ENCODE results near the gene CD3D. TPM values are rescaled to one million over a fixed set of nuclear protein-coding genes. Genes with fewer than 3 reads are reported as not detected.

CD3D gene
- total and polyA plus RNA-seq, 2 donors (not counting 1 experiment from before 2014, with no cell fraction given) = 0.79 to 1.7 TPM

GRCh38 chr11:118343981-118344515 lies 1.5 kb upstream of the CD3D start, which contains the start of gene CD3G:
Gene CD3G, plus strand, starts transcription at chr11:118344344. Its CDS starts 80 bp downstream, at chr11:118344424.
- ATAC-seq (ENCODE audit: low read depth) = no peak
- DNase-seq = no peak
- no peak within 1 kb of the TSS for H3K27ac ChIP-seq (ENCODE audit: low read length in 2 of 2)

GRCh38 chr11:118343248-118343647 lies 743 bp upstream of the CD3D start:
- H2AFZ ChIP-seq (ENCODE audit: insufficient read depth, low read depth, low read length, poor library complexity, severe bottlenecking) = no peak overlapping the region

More at GRCh38 chr11:118343981-118344515, 1.5 kb upstream of the CD3D start, which contains the start of gene CD3G:
- Mint-ChIP-seq H3K4me1 (peaks cover 4% of the 10 kb centered on the region), H3K27ac (no peak within 1 kb of the TSS), H3K27me3 (peaks cover 19% of the 10 kb centered on the region), H3K9me3 (ENCODE audit: insufficient read depth) (no peaks in the 10 kb centered on the region), H3K4me3 (no peak within 1 kb of the TSS)
- no peak within 1 kb of the TSS for H2AFZ ChIP-seq (ENCODE audit: insufficient read depth, low read depth, low read length, poor library complexity, severe bottlenecking)
- peaks cover 0 to 4% (median under 1%) of the 10 kb centered on the region in 4 experiments for H3K27me3 ChIP-seq (replicated peaks in 1 of 4; ENCODE audit: control extremely low read depth in 1 of 4, control insufficient read depth in 3 of 4, insufficient read depth in 4 of 4, low read length in 3 of 4)
- no peaks in the 10 kb centered on the region for H3K9me3 ChIP-seq (ENCODE audit: control extremely low read depth in 1 of 3, control insufficient read depth in 2 of 3, insufficient read depth in 1 of 3, low read length in 2 of 3)
- 93% methylated on average over 6 of the region's 6 CpGs for WGBS (ENCODE audit: insufficient coverage)
- H3K9ac ChIP-seq (ENCODE audit: low read length) = no peak within 1 kb of the TSS
- peaks cover 0 to under 1% of the 10 kb centered on the region in 2 donors for H3K4me1 ChIP-seq (ENCODE audit: control insufficient read depth in 2 of 2, insufficient read depth in 2 of 2, low read length in 2 of 2)
- CTCF ChIA-PET = no interaction called here
- no peaks in the 10 kb centered on the region for H3K36me3 ChIP-seq (replicated peaks in 1 of 2; ENCODE audit: control extremely low read depth in 1 of 2, control insufficient read depth in 1 of 2, extremely low read depth in 1 of 2, insufficient read depth in 2 of 2, low read length in 1 of 2)
- no peaks in the 10 kb centered on the region for H3K79me2 ChIP-seq (ENCODE audit: control insufficient read depth, insufficient read depth, low read length)
- no peak within 1 kb of the TSS for H3K4me2 ChIP-seq (replicated peaks; ENCODE audit: low read depth, low read length, poor library complexity, severe bottlenecking)
- no peaks in the 10 kb centered on the region for H4K20me1 ChIP-seq (ENCODE audit: control insufficient read depth, insufficient read depth, low read length, poor library complexity, severe bottlenecking)
- no peak within 1 kb of the TSS for H3K4me3 ChIP-seq (ENCODE audit: control extremely low read depth in 1 of 5, extremely low read depth in 1 of 5, insufficient read depth in 1 of 5, low read depth in 2 of 5, low read length in 4 of 5)
- intact Hi-C loops (cut with micrococcal nuclease) = no loop called here
- POLR2A ChIA-PET = no interaction called here
- TF ChIP-seq EZH2 (IDR thresholded peaks at IDR 0.05; ENCODE audit: borderline replicate concordance, insufficient read depth, low read depth, low read length, poor library complexity, severe bottlenecking) = no peak
- TF ChIP-seq CTCF (IDR thresholded peaks at IDR 0.05) = no peak

More at GRCh38 chr11:118343248-118343647, 743 bp upstream of the CD3D start:
- ATAC-seq (ENCODE audit: low read depth) (no peak), DNase-seq (no peak)
- ChIA-PET POLR2A (no interaction called here), CTCF (no interaction called here)
- TF ChIP-seq EZH2 (IDR thresholded peaks at IDR 0.05; ENCODE audit: borderline replicate concordance, insufficient read depth, low read depth, low read length, poor library complexity, severe bottlenecking) = no peak
- TF ChIP-seq CTCF (IDR thresholded peaks at IDR 0.05) = no peak
- intact Hi-C loops (cut with micrococcal nuclease) = no loop called here
- Histone ChIP-seq H3K4me3 (ENCODE audit: control extremely low read depth in 1 of 5, extremely low read depth in 1 of 5, insufficient read depth in 1 of 5, low read depth in 2 of 5, low read length in 4 of 5) (no peak overlapping the region), H3K36me3 (replicated peaks in 1 of 2; ENCODE audit: control extremely low read depth in 1 of 2, control insufficient read depth in 1 of 2, extremely low read depth in 1 of 2, insufficient read depth in 2 of 2, low read length in 1 of 2) (no peaks in the 10 kb centered on the region), H3K9me3 (ENCODE audit: control extremely low read depth in 1 of 3, control insufficient read depth in 2 of 3, insufficient read depth in 1 of 3, low read length in 2 of 3) (no peaks in the 10 kb centered on the region), H3K9ac (ENCODE audit: low read length) (no peak overlapping the region), H3K79me2 (ENCODE audit: control insufficient read depth, insufficient read depth, low read length) (no peaks in the 10 kb centered on the region), H3K27ac (ENCODE audit: low read length in 2 of 2) (no peak overlapping the region), H4K20me1 (ENCODE audit: control insufficient read depth, insufficient read depth, low read length, poor library complexity, severe bottlenecking) (no peaks in the 10 kb centered on the region), H3K27me3 (replicated peaks in 1 of 4; ENCODE audit: control extremely low read depth in 1 of 4, control insufficient read depth in 3 of 4, insufficient read depth in 4 of 4, low read length in 3 of 4) (peaks cover 0 to 4% (median 0%) of the 10 kb centered on the region in 4 experiments), H3K4me1 (ENCODE audit: control insufficient read depth in 2 of 2, insufficient read depth in 2 of 2, low read length in 2 of 2) (peaks cover 8 to 9% of the 10 kb centered on the region in 2 donors), H3K4me2 (replicated peaks; ENCODE audit: low read depth, low read length, poor library complexity, severe bottlenecking) (no peak overlapping the region)
- H3K27me3 Mint-ChIP-seq = peaks cover 12% of the 10 kb centered on the region
- peaks cover 12% of the 10 kb centered on the region for H3K4me1 Mint-ChIP-seq
- H3K4me3 Mint-ChIP-seq = no peak overlapping the region
- no peak overlapping the region for H3K27ac Mint-ChIP-seq
- WGBS (ENCODE audit: insufficient coverage) = 78% methylated on average over 9 of the region's 9 CpGs
- H3K9me3 Mint-ChIP-seq (ENCODE audit: insufficient read depth) = no peaks in the 10 kb centered on the region

Data from B cell (primary cell).